Activated naive CD4-positive, alpha-beta T cell treated with anti-CD3 and anti-CD28 coated beads, Interleukin-2, amount 10 ng/mL, durations not matched to agents 7 days and 5 days (primary cell): ENCODE results near the gene SLC6A18.

Experiments
- CTCF ChIA-PET: fragments of 350-600 bp; sonication (Branson Sonifier 250); formaldehyde crosslinking; loops from one replicate; lab custom pipeline; 2021; ENCODE audit warnings: antibody characterized with exemption; lab: Charles Lee
- DNase-seq: peaks from one replicate; pipeline ENCODE4 v3.0.0-alpha.2; 2020
- H3K27ac Mint-ChIP-seq: one replicate; pipeline ENCODE4 v1.8.0; 2021; ENCODE audit warnings: mild to moderate bottlenecking, moderate library complexity, mixed read lengths
- H3K27me3 Mint-ChIP-seq: one replicate; pipeline ENCODE4 v1.8.0; 2021; ENCODE audit warnings: mild to moderate bottlenecking, mixed read lengths
- H3K36me3 Mint-ChIP-seq: one replicate; pipeline ENCODE4 v1.8.0; 2021; ENCODE audit warnings: mixed read lengths
- H3K4me1 Mint-ChIP-seq: one replicate; pipeline ENCODE4 v1.8.0; 2021; ENCODE audit warnings: mixed read lengths
- H3K4me3 Mint-ChIP-seq: one replicate; pipeline ENCODE4 v1.8.0; 2021; ENCODE audit warnings: mild to moderate bottlenecking, moderate library complexity, mixed read lengths
- H3K9me3 Mint-ChIP-seq: one replicate; pipeline ENCODE4 v1.8.0; 2021; ENCODE audit warnings: mixed read lengths

SLC6A18 gene

GRCh38 chr5:1212881-1213280 is 12.3 kb upstream of the SLC6A18 start:
- Mint-ChIP-seq H3K27me3 (peaks cover 20% of the 10 kb centered on the region), H3K4me3 (no peak overlapping the region), H3K9me3 (no peaks in the 10 kb centered on the region), H3K36me3 (no peaks in the 10 kb centered on the region), H3K4me1 (peaks cover under 1% of the 10 kb centered on the region), H3K27ac (no peak overlapping the region)
- no peak for DNase-seq
- CTCF ChIA-PET: no interaction called here

- Mint-ChIP-seq H3K4me1 (peaks cover 2% of the 10 kb centered on the region), H3K9me3 (no peaks in the 10 kb centered on the region), H3K27ac (no peak overlapping the region), H3K4me3 (no peak overlapping the region), H3K36me3 (no peaks in the 10 kb centered on the region), H3K27me3 (peaks cover 25% of the 10 kb centered on the region)
- CTCF ChIA-PET: no interaction called here
- DNase-seq: no peak
Observed at GRCh38 chr5:1213508-1214162, 11.5 kb upstream of the SLC6A18 start.

GRCh38 chr5:1214163-1214935 is 10.8 kb upstream of the SLC6A18 start:
- no peak overlapping the region for H3K4me3 Mint-ChIP-seq
- H3K27me3 Mint-ChIP-seq: peaks cover 30% of the 10 kb centered on the region
- no peaks in the 10 kb centered on the region for H3K36me3 Mint-ChIP-seq
- CTCF ChIA-PET: no interaction called here
- H3K9me3 Mint-ChIP-seq: no peaks in the 10 kb centered on the region
- peaks cover 2% of the 10 kb centered on the region for H3K4me1 Mint-ChIP-seq
- no peak for DNase-seq
- H3K27ac Mint-ChIP-seq: no peak overlapping the region

GRCh38 chr5:1214936-1215220 is 10.3 kb upstream of the SLC6A18 start:
- no peak for DNase-seq
- H3K4me3 Mint-ChIP-seq: no peak overlapping the region
- peaks cover 35% of the 10 kb centered on the region for H3K27me3 Mint-ChIP-seq
- CTCF ChIA-PET: no interaction called here
- peaks cover 2% of the 10 kb centered on the region for H3K4me1 Mint-ChIP-seq
- no peaks in the 10 kb centered on the region for H3K9me3 Mint-ChIP-seq
- no peaks in the 10 kb centered on the region for H3K36me3 Mint-ChIP-seq
- no peak overlapping the region for H3K27ac Mint-ChIP-seq

GRCh38 chr5:1215320-1216096 is 9.7 kb upstream of the SLC6A18 start:
- Mint-ChIP-seq H3K27ac (no peak overlapping the region), H3K4me3 (no peak overlapping the region), H3K4me1 (peaks cover 2% of the 10 kb centered on the region), H3K27me3 (peaks cover 35% of the 10 kb centered on the region), H3K9me3 (no peaks in the 10 kb centered on the region), H3K36me3 (no peaks in the 10 kb centered on the region)
- CTCF ChIA-PET: no interaction called here
- no peak for DNase-seq

GRCh38 chr5:1216211-1216917 is 8.8 kb upstream of the SLC6A18 start:
- no peaks in the 10 kb centered on the region for H3K9me3 Mint-ChIP-seq
- H3K36me3 Mint-ChIP-seq: no peaks in the 10 kb centered on the region
- H3K4me1 Mint-ChIP-seq: peaks cover 2% of the 10 kb centered on the region
- no peak overlapping the region for H3K4me3 Mint-ChIP-seq
- H3K27me3 Mint-ChIP-seq: peaks cover 41% of the 10 kb centered on the region
- H3K27ac Mint-ChIP-seq: no peak overlapping the region
- CTCF ChIA-PET: no interaction called here
- DNase-seq: no peak

- no peak overlapping the region for H3K27ac Mint-ChIP-seq
- CTCF ChIA-PET: no interaction called here
- peaks cover 3% of the 10 kb centered on the region for H3K9me3 Mint-ChIP-seq
- peaks cover 41% of the 10 kb centered on the region for H3K27me3 Mint-ChIP-seq
- H3K36me3 Mint-ChIP-seq: no peaks in the 10 kb centered on the region
- no peak for DNase-seq
- peaks cover 2% of the 10 kb centered on the region for H3K4me1 Mint-ChIP-seq
- H3K4me3 Mint-ChIP-seq: no peak overlapping the region
Observed at GRCh38 chr5:1216918-1217295, 8.3 kb upstream of the SLC6A18 start.

GRCh38 chr5:1217596-1218206 is 7.5 kb upstream of the SLC6A18 start:
- DNase-seq: no peak
- H3K9me3 Mint-ChIP-seq: peaks cover 11% of the 10 kb centered on the region
- no peak overlapping the region for H3K27ac Mint-ChIP-seq
- CTCF ChIA-PET: no interaction called here
- H3K27me3 Mint-ChIP-seq: peaks cover 41% of the 10 kb centered on the region
- H3K36me3 Mint-ChIP-seq: no peaks in the 10 kb centered on the region
- peaks cover 2% of the 10 kb centered on the region for H3K4me1 Mint-ChIP-seq
- no peak overlapping the region for H3K4me3 Mint-ChIP-seq

GRCh38 chr5:1218351-1219080 is 6.7 kb upstream of the SLC6A18 start:
- H3K27me3 Mint-ChIP-seq: peaks cover 41% of the 10 kb centered on the region
- no peaks in the 10 kb centered on the region for H3K36me3 Mint-ChIP-seq
- peaks cover 11% of the 10 kb centered on the region for H3K9me3 Mint-ChIP-seq
- no peak overlapping the region for H3K27ac Mint-ChIP-seq
- no peak for DNase-seq
- H3K4me1 Mint-ChIP-seq: peaks cover 2% of the 10 kb centered on the region
- CTCF ChIA-PET: no interaction called here
- no peak overlapping the region for H3K4me3 Mint-ChIP-seq

- H3K4me1 Mint-ChIP-seq: peaks cover 2% of the 10 kb centered on the region
- H3K36me3 Mint-ChIP-seq: no peaks in the 10 kb centered on the region
- peaks cover 41% of the 10 kb centered on the region for H3K27me3 Mint-ChIP-seq
- CTCF ChIA-PET: no interaction called here
- DNase-seq: no peak
- no peak overlapping the region for H3K4me3 Mint-ChIP-seq
- no peak overlapping the region for H3K27ac Mint-ChIP-seq
- peaks cover 11% of the 10 kb centered on the region for H3K9me3 Mint-ChIP-seq
Observed at GRCh38 chr5:1219098-1219767, 5.9 kb upstream of the SLC6A18 start.

- Mint-ChIP-seq H3K9me3 (peaks cover 11% of the 10 kb centered on the region), H3K27ac (no peak overlapping the region), H3K36me3 (no peaks in the 10 kb centered on the region), H3K27me3 (peaks cover 45% of the 10 kb centered on the region), H3K4me1 (peaks cover 2% of the 10 kb centered on the region), H3K4me3 (no peak overlapping the region)
- DNase-seq: no peak
- CTCF ChIA-PET: no interaction called here
Observed at GRCh38 chr5:1219768-1220100, 5.4 kb upstream of the SLC6A18 start.

GRCh38 chr5:1220351-1220750 is 4.8 kb upstream of the SLC6A18 start:
- DNase-seq: no peak
- peaks cover 11% of the 10 kb centered on the region for H3K9me3 Mint-ChIP-seq
- CTCF ChIA-PET: no interaction called here

GRCh38 chr5:1220831-1221230 is 4.3 kb upstream of the SLC6A18 start:
- Mint-ChIP-seq H3K9me3 (peaks cover 11% of the 10 kb centered on the region), H3K27me3 (peaks cover 44% of the 10 kb centered on the region), H3K36me3 (no peaks in the 10 kb centered on the region), H3K4me3 (no peak overlapping the region), H3K4me1 (peaks cover 2% of the 10 kb centered on the region), H3K27ac (no peak overlapping the region)
- CTCF ChIA-PET: no interaction called here
- DNase-seq: no peak

More at GRCh38 chr5:1220351-1220750, 4.8 kb upstream of the SLC6A18 start:
- peaks cover 2% of the 10 kb centered on the region for H3K4me1 Mint-ChIP-seq
- no peaks in the 10 kb centered on the region for H3K36me3 Mint-ChIP-seq
- peaks cover 42% of the 10 kb centered on the region for H3K27me3 Mint-ChIP-seq
- H3K27ac Mint-ChIP-seq: no peak overlapping the region
- H3K4me3 Mint-ChIP-seq: no peak overlapping the region
